ENCODE measurements around the gene CDKAL1.

- TF ChIP-seq RELA (CRISPR knock-in tag; IDR thresholded peaks at IDR 0.05; ENCODE audit: borderline replicate concordance) (no peak), CREB1 (CRISPR knock-in tag; IDR thresholded peaks at IDR 0.05) (no peak), CTCF (IDR thresholded peaks at IDR 0.05) (no peak), NR1H2 (CRISPR knock-in tag; IDR thresholded peaks at IDR 0.05) (no peak), FOXK1 (CRISPR knock-in tag; IDR thresholded peaks at IDR 0.05) (no peak), E2F4 (CRISPR knock-in tag; IDR thresholded peaks at IDR 0.05; ENCODE audit: borderline replicate concordance, low read depth) (no peak), ZBTB43 (CRISPR knock-in tag; IDR thresholded peaks at IDR 0.05) (no peak), ZNF121 (CRISPR knock-in tag; IDR thresholded peaks at IDR 0.05) (no peak), GABPB1 (CRISPR knock-in tag; IDR thresholded peaks at IDR 0.05) (no peak)
- TF ChIP-seq, protein P1, sequence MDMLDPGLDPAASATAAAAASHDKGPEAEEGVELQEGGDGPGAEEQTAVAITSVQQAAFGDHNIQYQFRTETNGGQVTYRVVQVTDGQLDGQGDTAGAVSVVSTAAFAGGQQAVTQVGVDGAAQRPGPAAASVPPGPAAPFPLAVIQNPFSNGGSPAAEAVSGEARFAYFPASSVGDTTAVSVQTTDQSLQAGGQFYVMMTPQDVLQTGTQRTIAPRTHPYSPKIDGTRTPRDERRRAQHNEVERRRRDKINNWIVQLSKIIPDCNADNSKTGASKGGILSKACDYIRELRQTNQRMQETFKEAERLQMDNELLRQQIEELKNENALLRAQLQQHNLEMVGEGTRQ (CRISPR knock-in tag; IDR thresholded peaks at IDR 0.05): no peak
- TF ChIP-seq, protein P2, sequence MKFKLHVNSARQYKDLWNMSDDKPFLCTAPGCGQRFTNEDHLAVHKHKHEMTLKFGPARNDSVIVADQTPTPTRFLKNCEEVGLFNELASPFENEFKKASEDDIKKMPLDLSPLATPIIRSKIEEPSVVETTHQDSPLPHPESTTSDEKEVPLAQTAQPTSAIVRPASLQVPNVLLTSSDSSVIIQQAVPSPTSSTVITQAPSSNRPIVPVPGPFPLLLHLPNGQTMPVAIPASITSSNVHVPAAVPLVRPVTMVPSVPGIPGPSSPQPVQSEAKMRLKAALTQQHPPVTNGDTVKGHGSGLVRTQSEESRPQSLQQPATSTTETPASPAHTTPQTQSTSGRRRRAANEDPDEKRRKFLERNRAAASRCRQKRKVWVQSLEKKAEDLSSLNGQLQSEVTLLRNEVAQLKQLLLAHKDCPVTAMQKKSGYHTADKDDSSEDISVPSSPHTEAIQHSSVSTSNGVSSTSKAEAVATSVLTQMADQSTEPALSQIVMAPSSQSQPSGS (CRISPR knock-in tag; IDR thresholded peaks at IDR 0.05; ENCODE audit: borderline replicate concordance, low read depth): no peak
- TF ChIP-seq, protein P3, sequence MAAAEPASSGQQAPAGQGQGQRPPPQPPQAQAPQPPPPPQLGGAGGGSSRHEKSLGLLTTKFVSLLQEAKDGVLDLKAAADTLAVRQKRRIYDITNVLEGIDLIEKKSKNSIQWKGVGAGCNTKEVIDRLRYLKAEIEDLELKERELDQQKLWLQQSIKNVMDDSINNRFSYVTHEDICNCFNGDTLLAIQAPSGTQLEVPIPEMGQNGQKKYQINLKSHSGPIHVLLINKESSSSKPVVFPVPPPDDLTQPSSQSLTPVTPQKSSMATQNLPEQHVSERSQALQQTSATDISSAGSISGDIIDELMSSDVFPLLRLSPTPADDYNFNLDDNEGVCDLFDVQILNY (CRISPR knock-in tag; IDR thresholded peaks at IDR 0.05): no peak
Observed at GRCh38 chr6:20620043-20620442, 85.8 kb downstream of the CDKAL1 start.
